Peyer's patch (tissue), 4 donors: ENCODE data around the gene FBN1.

ENCODE experiments used
- CTCF ChIP-seq, 6 experiments: fragments of 450-650 bp in 4 of 6; fragments of 200-600 bp in 2 of 6; sonication (generic) in 1 of 6; IDR thresholded peaks; one replicate each; pipeline ENCODE4 v1.5.1; 2017 to 2019; ENCODE audit warnings: antibody characterized with exemption in 6 of 6, mild to moderate bottlenecking in 3 of 6, moderate library complexity in 1 of 6
- POLR2A ChIP-seq, 2 donors: fragments of 450-650 bp; IDR thresholded peaks; one replicate each; pipeline ENCODE4 v1.5.1; 2017; ENCODE audit warnings: antibody characterized with exemption in 2 of 2, mild to moderate bottlenecking in 2 of 2, moderate library complexity in 2 of 2

GRCh38 chr15:48467801-48468200 lies 177.7 kb downstream of the FBN1 start:
- TF ChIP-seq POLR2A (IDR thresholded peaks at IDR 0.05) (no peak), CTCF (IDR thresholded peaks at IDR 0.05) (no peak)
